HepG2 (cell line): ENCODE measurements around the gene PGK2. TPM values are rescaled to one million over a fixed set of nuclear protein-coding genes. Genes with fewer than 3 reads are reported as not detected.

Source experiments
- AFF4 ChIP-seq: sonication (generic); formaldehyde crosslinking; IDR thresholded peaks from 2 replicates; pipeline ENCODE4 v1.4.0; 2020; ENCODE audit warnings: missing genetic modification reagents
- ARNT2 ChIP-seq: sonication (generic); formaldehyde crosslinking; IDR thresholded peaks from 2 replicates; pipeline ENCODE4 v1.8.0; 2022; ENCODE audit warnings: mild to moderate bottlenecking, low read depth, missing genetic modification reagents, moderate library complexity
- CBX2 ChIP-seq, 2 experiments: fragments of 200-600 bp in 1 of 2; sonication (generic); formaldehyde crosslinking in 1 of 2; IDR thresholded peaks; 2 replicates each; pipeline versions ENCODE4 v1.7.0 to v1.8.1; 2018 to 2022; ENCODE audit warnings: low read depth in 2 of 2, low read length in 1 of 2, mild to moderate bottlenecking in 1 of 2, missing genetic modification reagents in 1 of 2
- DZIP1 ChIP-seq: sonication (generic); formaldehyde crosslinking; IDR thresholded peaks from 2 replicates; pipeline ENCODE4 v1.5.0; 2020; ENCODE audit warnings: mild to moderate bottlenecking, missing genetic modification reagents
- E2F5 ChIP-seq: sonication (generic); formaldehyde crosslinking; conservative IDR thresholded peaks from 2 replicates; pipeline ENCODE4 v1.4.0; 2020; ENCODE audit warnings: missing genetic modification reagents
- FUBP1 ChIP-seq: sonication (generic); formaldehyde crosslinking; IDR thresholded peaks from 2 replicates; pipeline ENCODE4 v1.5.1; 2020; ENCODE audit warnings: missing genetic modification reagents, mild to moderate bottlenecking, borderline replicate concordance
- KIAA2018 ChIP-seq: sonication (generic); formaldehyde crosslinking; IDR thresholded peaks from 2 replicates; pipeline ENCODE4 v1.5.0; 2020; ENCODE audit warnings: mild to moderate bottlenecking, missing genetic modification reagents, borderline replicate concordance
- SNAPC2 ChIP-seq: sonication (generic); formaldehyde crosslinking; IDR thresholded peaks from 2 replicates; pipeline ENCODE4 v1.8.1; 2022; ENCODE audit warnings: mild to moderate bottlenecking, missing genetic modification reagents
- TAF15 ChIP-seq: fragments of 200-400 bp; formaldehyde crosslinking; IDR thresholded peaks from one replicate; pipeline ENCODE4 v1.6.1; 2018; ENCODE audit warnings: mild to moderate bottlenecking, low read depth, low read length; ENCODE audit not compliant: poor library complexity, severe bottlenecking
- ZNF501 ChIP-seq: sonication (generic); formaldehyde crosslinking; IDR thresholded peaks from 2 replicates; pipeline ENCODE4 v1.5.1; 2020; ENCODE audit warnings: mild to moderate bottlenecking, moderate library complexity, missing genetic modification reagents
- polyA plus RNA-seq, 8 experiments: library from polyadenylated mRNA; depleted of rRNA in 3 of 8; stranded (reverse) in 7 of 8; unstranded in 1 of 8; fragments of >200 nt; fragmentation: Illumina TruSeq in 4 of 8; extraction: Trizol in 4 of 8; gene quantifications; 2 replicates each; pipeline versions ENCODE4 v1.2.1 to v1.2.3, GENCODE V29; 2011 to 2016; ENCODE audit warnings: low read depth in 4 of 8, missing spikeins in 1 of 8, mixed read lengths in 1 of 8; ENCODE audit not compliant: insufficient read depth in 1 of 8
- total RNA-seq, 5 experiments: library from RNA; depleted of rRNA; stranded (reverse); fragments of >200 nt; fragmentation: Illumina TruSeq; extraction: Trizol; gene quantifications; 2 replicates each; pipeline ENCODE4 v1.2.3, GENCODE V29; 2016; ENCODE audit warnings: low read depth in 1 of 5

The PGK2 gene
- total and polyA plus RNA-seq, 2 of the 13 experiments (the other 11 are each of a cell fraction or from before 2014, with no cell fraction given), result not detected

- TF ChIP-seq KIAA2018, result no peak
- TF ChIP-seq CBX2 (IDR thresholded peaks at IDR 0.05; ENCODE audit: low read depth, low read length), result no peak
- TF ChIP-seq CBX2 (CRISPR knock-in tag; IDR thresholded peaks at IDR 0.05; ENCODE audit: low read depth), result no peak
- TF ChIP-seq FUBP1, result no peak
- TF ChIP-seq ARNT2 (CRISPR knock-in tag), result no peak
- TF ChIP-seq TAF15, result no peak
- no peak for TF ChIP-seq ZNF501 (CRISPR knock-in tag)
- TF ChIP-seq SNAPC2 (CRISPR knock-in tag), result no peak
- no peak for TF ChIP-seq AFF4 (CRISPR knock-in tag)
- no peak for TF ChIP-seq DZIP1 (CRISPR knock-in tag)
- no peak for TF ChIP-seq E2F5 (CRISPR knock-in tag)
Observed at GRCh38 chr6:49766762-49767161, 20.3 kb downstream of the PGK2 start (continued).
